Measurements from ENCODE around the gene ZNF143.
A peak's percentile ranks its signal among the peaks of the same experiment; 100 is the strongest.
"Not testable (repeated sequence)": the region's sequence is repeated elsewhere in the genome, so short reads cannot be mapped to it uniquely, and the experiment has no call there.

ZNF143 gene

DNA sequence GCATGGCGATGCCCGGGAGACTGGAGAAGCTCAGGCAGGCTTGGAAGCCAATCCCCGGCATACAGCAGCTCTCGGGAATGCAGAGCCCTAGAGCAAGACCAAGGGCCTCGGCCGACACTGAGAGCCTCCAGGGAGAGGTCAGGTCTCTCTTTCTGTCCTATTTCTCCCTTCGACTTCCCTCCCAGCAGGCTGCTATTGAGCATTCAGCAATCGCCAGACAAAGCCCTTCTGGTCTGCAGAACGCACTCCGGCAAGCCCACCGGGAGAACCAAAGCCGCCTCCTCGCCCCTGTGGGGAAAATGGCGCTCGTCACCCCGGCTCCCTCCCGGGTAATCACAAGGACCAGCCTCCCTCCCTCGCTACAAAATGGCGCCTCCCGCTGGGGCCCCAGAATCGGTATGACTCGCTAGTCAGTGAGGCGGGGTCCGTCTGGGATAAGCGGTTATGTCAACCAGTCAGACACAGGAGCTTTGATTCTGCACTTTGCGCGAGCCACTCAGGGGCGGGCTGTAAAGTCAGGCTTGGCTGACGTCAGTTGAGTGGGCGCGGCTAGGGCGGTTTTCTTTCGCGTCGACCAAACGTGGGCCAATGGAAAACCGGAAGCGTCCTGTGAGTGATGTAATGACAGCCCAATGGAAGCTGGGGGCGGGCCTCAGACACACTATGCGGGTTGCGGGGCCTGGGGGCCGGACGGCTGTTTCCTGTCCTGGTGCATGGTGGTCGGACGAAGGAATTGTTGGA lies at the start of gene ZNF143:
ZNF143 (plus strand) TSS at position 691 of the 741 bp plus-strand sequence. CDS start 10,297 bp downstream, outside the sequence.
- Histone ChIP-seq H3K4me3 (peak within 1 kb of the TSS; percentile 63 to 94 (median 85)), H3K27ac (peak within 1 kb of the TSS; percentile 86 to 100 (median 99))

DNA sequence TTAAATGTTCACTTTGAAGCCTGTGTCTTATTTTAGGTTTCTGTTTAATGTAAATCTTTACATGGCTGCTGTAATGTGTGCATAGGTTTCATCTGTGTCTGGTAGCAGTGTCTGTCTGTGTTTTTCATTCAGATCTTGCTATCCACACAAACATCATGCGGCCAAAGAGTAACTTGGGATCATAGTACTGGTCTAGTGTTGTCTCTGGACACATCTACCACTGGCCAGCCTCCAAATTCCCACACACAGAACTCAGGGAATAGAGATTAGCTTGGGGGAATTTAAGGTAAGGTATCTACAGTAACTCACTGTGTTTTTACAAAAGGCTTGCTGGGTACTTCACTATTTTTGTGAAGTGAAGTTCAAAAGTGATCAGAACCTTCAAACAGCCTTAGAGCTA lies 32.1 kb upstream of the ZNF143 start:
- no peak overlapping the region for H3K27ac ChIP-seq
- no peak overlapping the region for H3K4me3 ChIP-seq

GRCh38 chr11:9438611-9439010 lies 22.2 kb upstream of the ZNF143 start:
- H3K27ac ChIP-seq = no peak overlapping the region
- no peak overlapping the region for H3K4me3 ChIP-seq

- Histone ChIP-seq H3K27ac (no peak overlapping the region), H3K4me3 (no peak overlapping the region)
These were observed 14.6 kb upstream of the ZNF143 start for GRCh38 chr11:9446230-9446629.

DNA sequence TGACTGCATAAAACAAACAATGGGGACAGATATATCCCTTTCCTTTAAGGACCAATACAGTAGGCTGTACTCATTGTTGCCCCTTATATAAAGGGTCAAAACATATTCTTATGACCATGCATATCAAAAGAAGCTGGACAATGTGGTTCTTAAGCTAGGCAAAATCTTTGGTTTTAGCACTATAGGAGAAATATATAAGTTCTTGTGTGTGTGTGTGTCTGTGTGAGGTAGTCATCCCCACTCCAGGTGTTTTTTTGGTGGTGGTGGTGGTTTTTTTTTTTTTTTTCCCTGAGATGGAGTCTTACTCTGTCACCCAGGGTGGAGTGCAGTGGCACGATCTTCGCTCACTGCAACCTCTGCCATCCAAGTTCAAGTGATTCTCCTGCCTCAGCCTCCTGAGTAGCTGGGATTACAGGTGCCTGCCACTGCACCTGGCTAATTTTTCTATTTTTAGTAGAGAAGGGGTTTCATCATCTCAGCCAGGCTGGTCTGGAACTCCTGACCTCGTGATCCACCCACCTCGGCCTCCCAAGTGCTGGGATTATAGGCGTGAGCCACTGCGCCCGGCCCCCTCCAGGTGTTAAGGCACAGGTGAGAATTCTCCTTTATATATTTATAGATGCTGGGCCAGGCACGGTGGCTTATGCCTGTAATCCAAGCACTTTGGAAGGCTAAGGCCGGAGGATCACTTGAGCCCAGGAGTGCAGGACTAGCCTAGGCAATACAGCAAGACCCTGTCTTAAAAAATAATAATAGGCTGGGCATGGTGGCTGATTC lies 12.0 kb upstream of the ZNF143 start:
- Histone ChIP-seq H3K4me3 (no peak overlapping the region), H3K27ac (no peak overlapping the region)

DNA sequence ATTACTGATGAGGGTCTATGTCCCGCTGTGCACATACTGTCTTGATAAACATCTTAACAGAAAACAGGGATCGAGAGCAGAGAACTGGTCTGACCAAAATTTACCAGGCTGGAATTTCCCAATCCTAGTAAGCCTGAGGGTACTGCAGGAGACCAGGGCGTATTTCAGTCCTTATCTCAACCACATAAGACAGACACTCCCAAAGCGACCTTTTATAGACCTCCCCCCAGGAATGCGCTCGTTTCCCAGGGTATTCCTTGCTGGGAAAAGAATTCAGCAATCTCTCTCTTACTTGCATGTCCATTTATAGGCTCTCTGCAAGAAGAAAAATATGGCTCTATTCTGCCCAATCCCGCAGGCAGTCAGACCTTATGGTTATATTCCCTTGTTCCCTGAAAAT lies 8.8 kb upstream of the ZNF143 start:
- not testable (repeated sequence) for H3K4me3 ChIP-seq, H3K27ac ChIP-seq

- H3K27ac ChIP-seq = no peak overlapping the region
- no peak overlapping the region for H3K4me3 ChIP-seq
These were observed 5.1 kb upstream of the ZNF143 start for GRCh38 chr11:9455722-9456121.

- H3K27ac ChIP-seq = peak overlapping the region; percentile 86 to 100 (median 99)
- peak overlapping the region; percentile 63 to 94 (median 85) for H3K4me3 ChIP-seq
These were observed 1.0 kb upstream of the ZNF143 start for GRCh38 chr11:9459667-9460321.

DNA sequence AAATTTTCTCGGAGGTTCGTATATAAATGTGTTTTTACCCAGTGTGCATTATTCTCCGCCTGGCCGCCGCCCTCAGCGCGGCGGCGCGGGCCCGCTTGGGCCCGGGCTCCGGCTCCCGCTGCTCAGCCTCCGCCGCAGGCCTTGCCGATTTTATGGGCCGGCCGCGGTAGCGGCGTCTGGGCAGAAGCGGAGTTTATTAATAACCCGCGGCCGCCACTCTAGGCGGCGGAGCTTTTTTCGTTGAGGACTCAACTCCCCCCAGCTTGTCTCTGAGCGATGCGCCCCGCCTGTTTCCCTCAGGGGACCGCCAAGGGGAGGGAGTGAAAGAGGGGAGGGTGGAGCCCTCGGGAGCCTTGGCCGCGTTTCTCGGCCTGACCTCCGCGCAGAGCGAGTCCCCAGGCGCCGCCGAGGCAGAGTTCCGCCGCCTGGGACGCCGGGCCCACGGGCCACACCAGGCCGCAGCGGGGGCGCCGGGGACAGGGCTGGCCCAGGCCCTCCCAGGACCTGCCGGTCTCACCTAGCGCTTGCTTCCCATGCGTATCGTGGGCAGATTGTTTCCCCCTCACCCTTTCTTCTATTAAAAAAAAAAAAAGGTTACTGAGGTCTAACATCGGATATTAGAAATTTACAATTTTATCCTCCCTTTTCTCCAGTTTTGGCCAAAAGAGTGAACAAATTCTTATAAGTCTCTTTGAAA lies 399 bp downstream of the ZNF143 start:
- Histone ChIP-seq H3K4me3 (peak overlapping the region; percentile 51 to 94 (median 63)), H3K27ac (peak overlapping the region; percentile 78 to 100 (median 99))

- peak overlapping the region; percentile 78 to 100 (median 99) for H3K27ac ChIP-seq
- peak overlapping the region; percentile 51 to 94 (median 63) for H3K4me3 ChIP-seq
These were observed 935 bp downstream of the ZNF143 start for GRCh38 chr11:9461760-9462134.

- H3K27ac ChIP-seq = peak overlapping the region in 20 of 21 experiments; percentile 93 to 100 (median 99)
- peak overlapping the region; percentile 51 to 94 (median 63) for H3K4me3 ChIP-seq
These were observed 1.5 kb downstream of the ZNF143 start for GRCh38 chr11:9462172-9462799.

DNA sequence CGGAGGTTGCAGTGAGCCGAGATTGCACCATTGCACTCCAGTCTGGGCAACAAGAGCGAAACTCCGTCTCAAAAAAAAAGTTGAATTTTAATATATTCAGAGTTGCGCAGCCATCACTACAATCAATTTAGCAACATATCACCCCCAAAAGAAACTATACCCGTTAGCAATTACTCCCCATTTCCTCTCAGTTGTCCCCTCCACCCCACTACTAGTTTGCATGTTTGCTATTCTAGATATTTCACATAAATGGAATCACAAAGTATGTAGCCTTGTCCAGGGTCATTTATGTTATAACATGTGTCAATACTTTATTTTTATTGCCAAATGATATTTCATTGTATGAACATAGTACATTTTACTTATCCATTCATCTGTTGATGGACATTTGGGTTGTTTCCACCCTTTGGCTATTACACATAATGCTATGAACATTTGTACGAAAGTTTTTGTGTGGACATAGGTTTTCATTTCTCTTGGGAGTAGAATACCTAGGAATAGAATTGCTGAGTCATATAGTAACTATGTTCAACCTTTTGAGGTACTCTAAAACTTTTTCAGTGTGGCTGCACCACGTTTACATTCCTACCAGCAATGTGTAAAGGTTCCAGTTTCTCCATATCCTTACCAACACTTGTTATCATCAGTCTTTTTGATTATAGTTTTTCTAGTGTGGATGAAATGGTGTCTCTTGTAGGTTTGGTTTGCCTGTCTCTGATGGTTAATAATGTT lies 2.2 kb downstream of the ZNF143 start:
- no peak overlapping the region for H3K4me3 ChIP-seq

GRCh38 chr11:9470765-9471164 lies 10.0 kb downstream of the ZNF143 start:
- no peak overlapping the region for H3K27ac ChIP-seq
- no peak overlapping the region for H3K4me3 ChIP-seq

More for the DNA sequence above, 2.2 kb downstream of the ZNF143 start:
- H3K27ac ChIP-seq = peak overlapping the region in 5 of 21 experiments; percentile 25 to 100 (median 98)

- Histone ChIP-seq H3K27ac (no peak overlapping the region), H3K4me3 (no peak overlapping the region)
These were observed 12.6 kb downstream of the ZNF143 start for GRCh38 chr11:9473408-9473807.

DNA sequence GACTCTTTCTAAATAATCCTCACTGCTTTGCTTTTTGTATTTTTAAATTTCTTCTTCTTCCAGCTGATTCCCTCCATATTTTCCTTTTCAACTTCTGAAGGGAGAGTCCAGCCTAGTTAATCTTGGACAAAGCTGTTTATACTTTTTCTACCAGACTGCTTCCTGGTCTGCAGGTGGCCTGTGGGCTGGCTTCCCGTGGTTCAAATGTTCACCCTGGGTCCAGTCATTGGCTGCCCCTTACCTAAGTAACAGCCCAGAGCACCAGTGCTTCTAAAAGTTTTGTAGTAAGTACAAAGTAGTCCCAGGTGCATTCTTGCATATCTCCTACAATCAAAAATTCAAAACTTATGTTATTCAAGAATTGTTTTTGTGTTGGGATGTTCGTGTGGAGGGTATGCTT lies 19.1 kb downstream of the ZNF143 start:
- Histone ChIP-seq H3K27ac (no peak overlapping the region), H3K4me3 (no peak overlapping the region)

DNA sequence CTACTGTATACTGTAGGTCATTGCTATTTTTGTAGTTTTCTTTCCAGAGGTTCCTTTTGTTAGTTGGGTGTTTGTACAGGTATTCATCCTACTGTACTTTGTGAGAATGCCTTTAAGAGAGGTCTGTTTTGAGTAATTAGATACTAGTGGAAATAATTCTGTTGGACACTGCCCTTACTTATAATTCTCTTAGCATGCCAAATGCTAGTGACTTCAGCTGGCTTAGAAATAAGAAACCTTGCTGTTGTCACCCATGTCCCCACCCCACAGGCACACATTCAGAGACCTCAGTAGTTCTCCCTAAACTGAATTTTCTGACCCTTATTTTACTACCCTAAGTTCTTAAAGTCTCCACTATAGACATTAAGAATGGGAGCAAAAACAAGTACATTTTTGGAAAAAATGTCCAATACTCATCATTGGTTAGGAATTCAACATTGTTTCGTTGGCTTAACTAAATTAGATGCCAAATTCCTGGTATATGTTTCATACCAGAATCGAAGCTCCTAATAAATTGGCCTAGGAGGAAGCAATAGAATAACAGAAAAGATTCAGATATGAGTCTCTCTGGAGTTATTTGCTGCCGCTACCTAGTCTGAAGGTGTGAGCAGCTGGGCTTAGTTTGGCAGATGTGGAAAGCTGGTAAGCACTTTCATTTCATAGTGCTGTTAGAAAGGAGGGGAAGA lies 28.4 kb downstream of the ZNF143 start:
- H3K27ac ChIP-seq = peak overlapping the region in 2 of 21 experiments; percentile 32 to 61
- no peak overlapping the region for H3K4me3 ChIP-seq

GRCh38 chr11:9490376-9490775 lies 29.6 kb downstream of the ZNF143 start:
- Histone ChIP-seq H3K4me3 (no peak overlapping the region), H3K27ac (peak overlapping the region in 1 of 21 experiments; percentile 8)

DNA sequence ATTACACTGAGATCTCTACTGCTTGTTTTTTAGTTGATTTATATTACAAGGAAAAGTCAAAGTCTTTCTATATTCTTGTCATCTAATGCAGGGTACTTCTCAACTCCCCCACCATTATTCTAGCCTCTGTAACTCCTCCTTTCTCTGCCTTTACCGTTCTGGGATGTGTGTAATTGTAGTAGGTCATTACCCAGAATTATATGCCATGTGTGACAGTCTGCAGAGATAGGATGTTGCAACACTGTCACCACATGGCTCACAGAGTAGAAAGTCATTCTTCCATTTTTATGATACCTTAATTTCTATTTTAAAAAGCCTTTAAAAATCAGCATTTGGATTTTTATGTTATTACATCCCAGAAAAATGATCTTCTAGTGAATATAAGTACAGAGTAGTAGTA lies 32.7 kb downstream of the ZNF143 start:
- Histone ChIP-seq H3K4me3 (no peak overlapping the region), H3K27ac (no peak overlapping the region)
